BLaER1 treated with 17β-estradiol and CSF1 and Interleukin-3, amounts not matched to agents 10 nM and 100 nM (cell line): ENCODE data around the gene MSI2.

Experiments
- H3K27ac ChIP-seq, 11 experiments: shearing (Covaris generic); formaldehyde crosslinking; 2 replicates each; pipeline ENCODE4 v1.8.1; 2022
- H3K27me3 ChIP-seq, 11 experiments: shearing (Covaris generic); formaldehyde crosslinking; 2 replicates each; pipeline ENCODE4 v1.8.1; 2022
- H3K36me3 ChIP-seq, 11 experiments: shearing (Covaris generic); formaldehyde crosslinking; 2 replicates each; pipeline ENCODE4 v1.8.1; 2022
- H3K4me1 ChIP-seq, 10 experiments: shearing (Covaris generic); formaldehyde crosslinking; 2 replicates each; pipeline ENCODE4 v1.8.1; 2022
- H3K4me2 ChIP-seq, 11 experiments: shearing (Covaris generic); formaldehyde crosslinking; 2 replicates each; pipeline ENCODE4 v1.8.1; 2022
- H3K4me3 ChIP-seq, 10 experiments: shearing (Covaris generic); formaldehyde crosslinking; 2 replicates each; pipeline ENCODE4 v1.8.1; 2022
- H3K9ac ChIP-seq, 11 experiments: shearing (Covaris generic); formaldehyde crosslinking; 2 replicates each; pipeline ENCODE4 v1.8.1; 2022
- H3K9me3 ChIP-seq, 11 experiments: shearing (Covaris generic); formaldehyde crosslinking; replicated peaks in 1 of 11; 2 replicates each; pipeline ENCODE4 v1.8.1; 2022
- H4K20me1 ChIP-seq, 11 experiments: shearing (Covaris generic); formaldehyde crosslinking; 2 replicates each; pipeline ENCODE4 v1.8.1; 2022
- Cebpa-rat ChIP-seq, 11 experiments: shearing (Covaris generic); IDR thresholded peaks; 2 replicates each; pipeline ENCODE4 v1.8.1; 2022

Gene MSI2

GRCh38 chr17:57687642-57688041, 431.3 kb downstream of the MSI2 start:
- Histone ChIP-seq H3K27ac (no peak overlapping the region), H3K9me3 (peaks cover 0 to 12% (median 7%) of the 10 kb centered on the region in 11 experiments; a peak in 11 of 22 replicates), H3K36me3 (peaks cover 0 to 31% (median 22%) of the 10 kb centered on the region in 11 experiments; a peak in 14 of 22 replicates), H3K27me3 (no peaks in the 10 kb centered on the region), H3K4me3 (no peak overlapping the region), H3K4me2 (no peak overlapping the region), H3K9ac (no peak overlapping the region), H4K20me1 (no peaks in the 10 kb centered on the region), H3K4me1 (peaks cover 0 to 44% (median 21%) of the 10 kb centered on the region in 10 experiments; a peak in 14 of 20 replicates)
- TF ChIP-seq Cebpa-rat (IDR thresholded peaks at IDR 0.05) = no peak

- H3K36me3 ChIP-seq = peaks cover 0 to 22% (median 9%) of the 10 kb centered on the region in 11 experiments; a peak in 8 of 22 replicates
- peaks cover 0 to 28% (median 14%) of the 10 kb centered on the region in 10 experiments; a peak in 14 of 20 replicates for H3K4me1 ChIP-seq
- H4K20me1 ChIP-seq = no peaks in the 10 kb centered on the region
- H3K9ac ChIP-seq = no peak overlapping the region
- H3K4me2 ChIP-seq = peak overlapping the region in 8 of 11 experiments; percentile 16 to 55 (median 33); a peak in 14 of 22 replicates
- peaks cover 8 to 28% (median 20%) of the 10 kb centered on the region in 11 experiments; a peak in 21 of 22 replicates for H3K9me3 ChIP-seq
- no peaks in the 10 kb centered on the region for H3K27me3 ChIP-seq
- H3K4me3 ChIP-seq = no peak overlapping the region
- no peak overlapping the region for H3K27ac ChIP-seq
- no peak for TF ChIP-seq Cebpa-rat (IDR thresholded peaks at IDR 0.05)
Observed at GRCh38 chr17:57689254-57689653, 432.9 kb downstream of the MSI2 start.

GRCh38 chr17:57691939-57692338, 435.6 kb downstream of the MSI2 start:
- Histone ChIP-seq H3K27me3 (no peaks in the 10 kb centered on the region), H3K9me3 (peaks cover 25 to 52% (median 43%) of the 10 kb centered on the region in 11 experiments), H4K20me1 (no peaks in the 10 kb centered on the region), H3K4me3 (no peak overlapping the region), H3K9ac (no peak overlapping the region), H3K4me2 (no peak overlapping the region), H3K36me3 (peaks cover 0 to 27% (median 17%) of the 10 kb centered on the region in 11 experiments; a peak in 13 of 22 replicates), H3K4me1 (peaks cover 0 to 25% (median 19%) of the 10 kb centered on the region in 10 experiments; a peak in 16 of 20 replicates), H3K27ac (no peak overlapping the region)
- no peak for TF ChIP-seq Cebpa-rat (IDR thresholded peaks at IDR 0.05)

DNA sequence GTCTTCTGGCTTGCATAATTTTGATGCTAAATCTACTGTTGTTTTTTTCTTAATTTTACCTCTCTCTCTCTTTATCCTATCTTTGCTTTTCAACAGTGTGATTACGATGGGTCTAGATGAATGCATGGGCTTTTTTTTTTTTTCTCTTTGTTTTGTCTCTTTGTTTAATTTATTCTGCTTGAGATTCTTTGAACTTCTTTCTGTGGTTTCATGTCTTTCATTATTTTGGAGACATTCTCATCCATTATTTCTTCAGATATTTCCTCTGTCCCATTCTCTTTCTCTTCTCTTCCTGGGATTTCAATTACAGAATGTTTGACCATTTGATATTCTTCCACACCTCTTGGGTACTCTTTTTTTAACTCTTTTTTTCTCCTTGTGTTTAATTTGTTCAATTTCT, 436.4 kb downstream of the MSI2 start:
- TF ChIP-seq Cebpa-rat (IDR thresholded peaks at IDR 0.05) = no peak

GRCh38 chr17:57694051-57694450, 437.7 kb downstream of the MSI2 start:
- TF ChIP-seq Cebpa-rat (IDR thresholded peaks at IDR 0.05) = no peak
- Histone ChIP-seq H3K4me1 (peaks cover 15 to 32% (median 28%) of the 10 kb centered on the region in 10 experiments), H3K4me2 (no peak overlapping the region), H3K9me3 (peaks cover 25 to 52% (median 44%) of the 10 kb centered on the region in 11 experiments), H3K4me3 (no peak overlapping the region), H3K27me3 (no peaks in the 10 kb centered on the region), H4K20me1 (no peaks in the 10 kb centered on the region), H3K9ac (no peak overlapping the region), H3K36me3 (peaks cover 0 to 27% (median 17%) of the 10 kb centered on the region in 11 experiments; a peak in 13 of 22 replicates), H3K27ac (no peak overlapping the region)

More for the DNA sequence above, 436.4 kb downstream of the MSI2 start:
- Histone ChIP-seq H3K4me1 (peaks cover 5 to 33% (median 28%) of the 10 kb centered on the region in 10 experiments), H3K27me3 (no peaks in the 10 kb centered on the region), H3K4me2 (no peak overlapping the region), H4K20me1 (no peaks in the 10 kb centered on the region), H3K27ac (no peak overlapping the region), H3K36me3 (peaks cover 0 to 27% (median 17%) of the 10 kb centered on the region in 11 experiments; a peak in 13 of 22 replicates), H3K4me3 (no peak overlapping the region), H3K9me3 (peaks cover 25 to 52% (median 44%) of the 10 kb centered on the region in 11 experiments), H3K9ac (no peak overlapping the region)

GRCh38 chr17:57696050-57696449, 439.7 kb downstream of the MSI2 start:
- Histone ChIP-seq H3K27me3 (no peaks in the 10 kb centered on the region), H3K4me2 (no peak overlapping the region), H3K27ac (no peak overlapping the region), H3K36me3 (peaks cover 0 to 29% (median 17%) of the 10 kb centered on the region in 11 experiments; a peak in 13 of 22 replicates), H3K9ac (no peak overlapping the region), H3K9me3 (peaks cover 25 to 51% (median 44%) of the 10 kb centered on the region in 11 experiments), H3K4me3 (no peak overlapping the region), H4K20me1 (no peaks in the 10 kb centered on the region), H3K4me1 (peaks cover 15 to 25% (median 21%) of the 10 kb centered on the region in 10 experiments)
- TF ChIP-seq Cebpa-rat (IDR thresholded peaks at IDR 0.05) = no peak

DNA sequence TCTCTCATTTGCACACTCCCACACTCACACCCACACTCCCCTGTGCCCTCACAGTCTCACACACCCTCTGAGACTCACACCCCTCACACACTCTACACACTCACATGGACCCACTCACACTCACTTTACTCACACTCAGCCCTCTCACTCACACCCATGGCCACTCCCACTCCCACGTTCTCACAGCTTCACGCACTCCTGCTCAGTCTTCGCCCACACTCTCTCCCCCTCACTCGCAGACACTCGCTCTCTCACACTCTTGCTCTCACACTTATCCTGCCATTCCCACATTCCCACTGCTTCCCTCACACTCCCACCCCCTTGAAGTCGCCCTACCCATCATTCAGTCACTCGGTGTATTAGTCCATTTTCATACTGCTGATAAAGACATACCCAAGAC, 440.9 kb downstream of the MSI2 start:
- H4K20me1 ChIP-seq = no peaks in the 10 kb centered on the region
- H3K4me3 ChIP-seq = no peak overlapping the region
- peaks cover 25 to 45% (median 37%) of the 10 kb centered on the region in 11 experiments for H3K9me3 ChIP-seq
- peaks cover 0 to 31% (median 15%) of the 10 kb centered on the region in 11 experiments; a peak in 13 of 22 replicates for H3K36me3 ChIP-seq
- H3K9ac ChIP-seq = no peak overlapping the region
- peaks cover 15 to 25% (median 21%) of the 10 kb centered on the region in 10 experiments for H3K4me1 ChIP-seq
- peak overlapping the region; percentile 49 to 77 (median 62); a peak in 17 of 22 replicates for H3K4me2 ChIP-seq
- H3K27me3 ChIP-seq = no peaks in the 10 kb centered on the region
- H3K27ac ChIP-seq = peak overlapping the region in 2 of 11 experiments; percentile 61 to 70; a peak in 3 of 22 replicates
- no peak for TF ChIP-seq Cebpa-rat (IDR thresholded peaks at IDR 0.05)

DNA sequence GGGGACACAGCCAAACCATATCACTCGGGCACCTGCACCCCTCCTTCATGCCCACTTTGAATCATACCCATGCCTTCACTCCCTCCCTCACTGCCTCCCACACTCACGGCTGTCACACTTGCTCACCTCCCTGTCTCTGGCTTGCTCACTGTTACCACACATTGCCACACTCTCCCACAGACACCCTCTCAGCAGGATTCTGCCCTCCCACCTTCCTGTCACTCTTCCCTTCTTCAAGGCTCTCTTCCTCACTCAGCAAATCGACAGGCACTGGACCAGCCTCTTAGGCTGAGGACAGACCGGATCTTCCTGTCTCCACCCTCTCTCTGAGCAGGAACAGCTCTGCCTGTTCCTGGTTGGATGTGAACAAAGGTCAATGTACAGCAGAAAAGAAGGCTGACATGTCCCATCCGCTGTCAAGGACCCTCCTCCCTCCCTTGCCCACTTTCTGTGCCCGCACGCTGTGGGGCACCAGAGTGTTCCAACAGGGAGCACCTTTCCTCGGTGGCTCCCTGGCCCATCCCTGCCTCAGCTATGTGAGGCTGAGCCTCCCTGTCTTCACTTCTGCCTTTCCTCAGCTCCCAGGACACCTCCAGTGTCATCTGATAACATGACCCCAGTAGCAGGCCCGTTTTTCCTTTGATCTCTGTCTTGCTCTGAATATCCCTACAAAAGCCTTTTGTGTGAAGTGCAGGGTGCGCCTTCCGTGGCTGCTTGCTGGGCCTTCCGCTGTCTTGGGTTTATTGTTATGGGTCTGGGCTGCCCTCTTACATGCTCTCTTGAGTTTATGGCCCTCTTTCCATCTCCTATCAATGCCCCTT, 441.8 kb downstream of the MSI2 start:
- Histone ChIP-seq H4K20me1 (no peaks in the 10 kb centered on the region), H3K4me3 (no peak overlapping the region), H3K4me2 (peak overlapping the region; percentile 49 to 77 (median 62)), H3K9ac (peak overlapping the region in 2 of 11 experiments; percentile 12 to 54; a peak in 3 of 22 replicates), H3K36me3 (peaks cover 0 to 31% (median 15%) of the 10 kb centered on the region in 11 experiments; a peak in 13 of 22 replicates), H3K27me3 (no peaks in the 10 kb centered on the region), H3K27ac (peak overlapping the region in 5 of 11 experiments; percentile 18 to 70 (median 59); a peak in 8 of 22 replicates), H3K9me3 (peaks cover 20 to 40% (median 34%) of the 10 kb centered on the region in 11 experiments), H3K4me1 (peaks cover 15 to 25% (median 21%) of the 10 kb centered on the region in 10 experiments)
- TF ChIP-seq Cebpa-rat (IDR thresholded peaks at IDR 0.05) = peak in 1 of 11 experiments; percentile 57; a peak in 1 of 22 replicates

- TF ChIP-seq Cebpa-rat (IDR thresholded peaks at IDR 0.05) = no peak
- H4K20me1 ChIP-seq = no peaks in the 10 kb centered on the region
- H3K9ac ChIP-seq = no peak overlapping the region
- no peak overlapping the region for H3K4me2 ChIP-seq
- no peaks in the 10 kb centered on the region for H3K27me3 ChIP-seq
- peaks cover 14 to 23% (median 19%) of the 10 kb centered on the region in 11 experiments for H3K9me3 ChIP-seq
- no peak overlapping the region for H3K4me3 ChIP-seq
- peaks cover 15 to 25% (median 21%) of the 10 kb centered on the region in 10 experiments for H3K4me1 ChIP-seq
- peaks cover 0 to 24% (median 14%) of the 10 kb centered on the region in 11 experiments; a peak in 13 of 22 replicates for H3K36me3 ChIP-seq
- H3K27ac ChIP-seq = no peak overlapping the region; a peak in 1 of 22 replicates
Observed at GRCh38 chr17:57699751-57700219, 443.5 kb downstream of the MSI2 start.
